ENCODE measurements around the gene EBF4.
A peak's percentile ranks its signal among the peaks of the same experiment; 100 is the strongest.
"Not testable (repeated sequence)": the region's sequence is repeated elsewhere in the genome, so short reads cannot be mapped to it uniquely, and the experiment has no call there.

Gene EBF4

DNA sequence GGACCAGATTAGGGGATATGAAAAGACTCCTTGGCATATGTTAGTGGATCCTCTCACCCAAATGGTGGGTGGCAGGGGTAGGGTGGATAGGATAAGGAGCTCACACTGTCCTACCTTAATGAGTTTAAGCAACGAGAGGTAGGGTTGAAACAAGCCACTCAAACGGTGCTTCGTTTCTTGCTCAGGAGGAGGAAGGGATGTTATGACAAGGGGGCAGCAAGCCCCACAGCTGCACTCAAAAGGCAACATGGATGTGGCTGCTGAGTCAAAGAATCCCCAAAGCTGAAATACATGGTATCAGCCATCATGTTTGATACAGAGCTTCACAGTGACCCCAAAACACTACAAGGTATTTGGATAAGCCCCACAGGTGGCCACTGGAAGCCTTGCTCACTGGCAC lies 20.1 kb upstream of the EBF4 start:
- no peak for DNase-seq

DNA sequence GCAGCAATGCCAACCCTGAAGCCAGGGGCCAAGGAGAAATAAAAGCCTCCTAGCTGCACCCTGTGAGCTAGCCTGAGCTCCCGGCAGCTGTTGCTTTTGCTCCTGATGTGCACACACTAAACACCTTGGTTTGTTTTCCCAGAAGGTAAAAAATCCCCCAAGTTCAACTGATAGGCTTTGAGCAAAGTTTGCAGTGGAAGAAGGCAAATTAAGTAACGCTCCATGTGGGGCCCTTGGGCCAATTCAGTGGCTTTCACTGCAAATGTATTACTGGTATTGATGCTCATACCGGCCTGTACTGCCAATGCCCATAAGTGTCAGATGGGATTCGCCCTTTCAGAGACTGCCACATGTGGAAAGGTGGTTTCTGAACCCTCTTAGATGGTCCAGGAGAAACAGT lies 19.1 kb upstream of the EBF4 start:
- DNase-seq = no peak

DNA sequence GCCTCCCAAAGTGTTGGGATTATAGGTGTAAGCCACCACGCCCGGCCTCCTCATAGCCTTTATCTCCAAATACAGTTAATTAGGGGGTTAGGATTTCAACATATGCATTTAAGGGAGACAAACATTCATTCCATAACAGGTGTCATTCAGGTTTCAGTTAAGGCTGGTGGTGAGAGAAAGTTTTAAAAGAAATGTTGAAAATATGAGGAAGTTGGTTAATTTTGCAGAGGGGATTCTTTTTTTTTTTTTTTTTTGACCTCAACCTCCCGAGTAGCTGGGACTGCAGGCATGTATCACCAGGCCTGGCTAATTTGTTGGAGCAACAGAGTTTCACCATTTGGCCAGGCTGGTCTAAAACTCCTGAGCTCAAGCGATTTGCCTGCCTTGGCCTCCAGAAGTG lies 12.5 kb upstream of the EBF4 start:
- no peak for DNase-seq

DNA sequence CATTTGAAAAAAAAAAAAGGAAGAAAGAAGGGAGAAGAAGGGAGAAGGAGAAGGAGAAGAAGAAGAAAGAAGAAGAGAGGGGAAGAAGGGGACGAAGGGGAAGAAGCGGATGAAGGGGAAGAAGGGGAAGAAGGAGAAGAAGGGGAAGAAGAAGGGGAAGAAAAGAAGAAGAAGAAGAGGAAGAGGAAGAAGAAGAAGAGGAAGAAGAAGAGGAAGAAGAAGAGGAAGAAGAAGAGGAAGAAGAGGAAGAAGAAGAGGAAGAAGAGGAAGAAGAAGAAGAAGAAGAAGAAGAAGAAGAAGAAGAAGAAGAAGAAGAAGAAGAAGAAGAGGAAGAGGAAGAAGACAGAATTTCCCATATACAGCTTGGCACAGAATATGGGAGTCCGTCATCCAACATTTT lies 10.5 kb upstream of the EBF4 start:
- DNase-seq = not testable (repeated sequence)

DNA sequence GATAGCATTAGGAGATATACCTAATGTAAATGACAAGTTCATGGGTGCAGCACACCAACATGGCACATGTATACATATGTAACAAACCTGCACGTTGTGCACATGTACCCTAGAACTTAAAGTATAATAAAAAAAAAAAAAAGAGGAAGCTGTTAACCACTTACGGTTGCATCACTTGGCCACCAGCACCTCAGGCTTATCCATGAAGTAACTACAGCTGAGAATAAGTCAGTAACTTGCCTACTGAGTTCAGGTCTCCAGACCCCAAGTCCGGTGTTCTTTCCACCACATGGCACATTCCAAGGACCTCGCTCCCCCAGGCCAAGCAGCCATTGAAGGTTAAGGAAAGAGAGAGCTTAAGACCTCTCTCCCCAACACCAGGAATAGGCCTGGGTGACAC lies 7.8 kb upstream of the EBF4 start:
- not testable (repeated sequence) for DNase-seq

DNA sequence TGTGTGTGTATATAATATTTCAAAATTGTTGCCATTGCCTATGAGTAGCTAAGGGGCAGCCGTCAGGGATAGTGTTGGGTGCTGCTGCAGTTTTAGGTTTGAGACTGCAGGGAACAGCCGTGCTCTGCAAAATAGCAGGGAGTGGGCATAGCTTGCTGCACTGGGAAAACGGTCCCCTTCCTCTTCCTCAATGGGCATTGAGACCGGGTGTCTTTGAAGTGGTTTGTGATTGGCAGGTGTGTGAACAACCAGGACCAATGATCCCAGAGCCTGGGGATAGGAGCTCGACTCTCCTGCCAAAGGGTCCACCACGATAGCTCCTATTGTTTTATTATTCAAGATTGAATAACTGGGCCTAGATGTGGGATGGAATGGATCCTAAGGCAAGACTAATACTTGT lies 5.1 kb upstream of the EBF4 start:
- no peak for DNase-seq

DNA sequence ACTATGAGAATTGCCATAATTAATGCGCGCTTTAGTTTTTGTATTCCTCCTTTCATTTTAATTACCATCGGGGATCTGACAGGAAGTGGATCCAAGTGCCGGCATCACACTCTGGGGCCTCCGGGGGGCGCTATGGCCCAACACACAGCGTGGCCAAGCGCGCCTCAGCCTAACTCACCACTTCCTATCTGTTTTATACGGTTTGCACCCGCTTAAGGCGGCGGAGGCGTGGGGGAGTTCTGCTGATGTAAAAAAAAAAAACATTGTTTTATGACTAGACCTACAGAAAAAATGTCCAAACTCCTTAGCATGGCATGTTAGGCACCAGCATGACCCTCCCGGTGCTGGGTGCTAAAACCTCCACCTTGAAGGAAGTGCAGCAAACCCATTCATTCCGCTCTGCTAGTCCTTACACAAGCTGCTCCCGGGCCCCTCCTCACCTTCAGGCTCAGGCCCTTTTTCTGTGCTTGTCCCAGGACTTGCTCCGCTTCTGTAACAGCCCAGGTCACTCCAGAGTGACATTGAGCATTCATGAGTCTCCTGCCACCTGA lies 4.5 kb upstream of the EBF4 start:
- DNase-seq = peak; percentile 45

DNA sequence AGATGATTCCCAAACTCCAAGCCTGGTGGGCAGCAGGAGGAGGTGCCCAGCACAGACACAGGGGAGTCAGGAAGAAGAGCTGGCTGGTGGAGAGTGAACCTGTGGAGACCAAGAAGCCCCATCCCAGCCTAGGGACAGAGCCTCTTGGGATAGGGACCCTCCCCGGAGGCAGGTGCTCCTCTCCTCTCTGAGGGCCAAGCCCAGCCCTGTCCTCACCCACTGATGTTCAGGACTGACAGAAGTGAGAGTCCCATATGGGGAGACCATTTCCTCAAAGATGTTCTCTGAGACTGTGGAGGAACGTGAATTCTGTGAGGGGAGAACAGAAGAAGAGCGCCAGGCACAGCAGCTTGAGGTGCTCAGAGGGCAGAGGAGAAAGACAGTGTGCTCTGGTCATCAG lies 2.4 kb upstream of the EBF4 start:
- DNase-seq = no peak

DNA sequence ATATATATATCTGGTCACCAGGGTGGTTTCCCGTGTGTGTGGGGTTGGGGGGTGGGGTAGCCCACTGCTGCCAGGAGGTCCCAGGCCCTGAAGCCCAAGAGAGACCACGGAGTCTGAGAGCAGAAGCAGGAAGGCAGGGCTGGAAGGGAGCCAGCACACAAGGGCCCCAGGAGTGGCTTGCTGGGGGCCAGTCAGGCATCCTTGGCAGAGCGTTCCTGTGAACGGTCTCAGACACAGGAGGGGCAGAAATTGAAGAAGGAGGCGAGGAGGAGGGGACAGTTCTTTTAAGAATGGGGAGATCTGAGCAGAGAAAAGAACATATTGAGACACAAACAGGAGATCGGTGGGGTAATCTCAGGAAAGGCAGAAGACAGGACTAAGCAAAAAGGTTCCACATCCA lies 1.9 kb upstream of the EBF4 start:
- DNase-seq = no peak

DNA sequence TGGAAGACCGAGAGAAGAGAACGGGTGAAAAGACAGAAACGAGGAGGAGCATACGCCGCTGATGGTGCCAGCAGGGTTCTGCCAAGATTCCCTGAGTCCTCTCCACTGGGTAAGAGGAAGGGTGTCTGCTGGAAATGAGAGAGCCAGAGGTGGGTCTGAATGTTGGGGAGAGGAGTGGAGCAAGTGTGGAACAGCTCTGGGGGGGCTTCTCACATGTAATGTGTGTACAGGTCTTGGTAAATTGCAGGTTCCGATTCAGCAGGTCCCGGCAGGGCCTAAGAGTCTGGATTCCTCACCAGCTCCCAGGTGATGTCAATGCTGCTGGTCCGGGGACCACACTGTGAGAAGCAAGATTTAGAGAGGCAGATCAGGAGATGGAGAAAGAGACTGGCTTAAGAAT lies 1.5 kb upstream of the EBF4 start:
- DNase-seq = no peak

DNA sequence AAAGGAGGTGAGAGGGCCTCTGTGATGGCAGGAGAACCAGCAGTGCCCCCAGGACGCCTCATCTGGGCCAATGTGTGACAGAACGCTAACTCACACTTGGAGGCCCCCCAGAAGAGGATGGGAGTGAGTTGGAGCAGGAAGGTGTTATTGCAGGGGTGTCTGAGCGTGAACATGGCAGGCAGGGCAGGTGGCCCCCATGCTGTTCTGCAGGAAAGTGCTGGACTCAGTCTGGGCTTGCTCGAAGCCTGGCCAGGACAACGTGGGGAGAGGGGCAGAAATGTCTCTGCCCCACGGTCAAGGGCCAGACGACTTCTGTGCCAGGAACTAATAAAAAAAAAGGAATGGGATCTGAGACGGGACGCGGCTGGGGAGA lies 931 bp upstream of the EBF4 start:
- DNase-seq = no peak

DNA sequence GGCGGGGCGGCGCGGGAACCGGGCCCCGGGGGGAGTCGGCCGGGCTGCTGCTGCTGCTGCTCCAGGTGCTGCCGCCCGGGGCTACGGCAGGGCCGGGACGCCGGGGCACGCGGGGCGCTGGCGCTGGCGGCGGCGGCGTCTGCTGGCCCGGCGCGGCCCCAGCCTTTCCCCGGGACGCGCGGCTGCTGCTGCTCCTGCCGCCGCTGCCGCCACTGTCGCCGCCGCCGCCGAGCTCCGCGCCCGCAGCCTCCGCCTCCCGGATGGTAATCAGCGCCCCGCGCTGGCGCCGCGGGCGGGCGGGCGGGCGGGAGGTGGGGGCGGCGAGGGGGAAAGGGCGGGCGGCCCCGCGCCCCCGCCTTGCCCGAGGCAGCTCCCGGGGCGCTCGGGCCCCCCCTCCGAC lies 306 bp downstream of the EBF4 start:
- no peak for DNase-seq

DNA sequence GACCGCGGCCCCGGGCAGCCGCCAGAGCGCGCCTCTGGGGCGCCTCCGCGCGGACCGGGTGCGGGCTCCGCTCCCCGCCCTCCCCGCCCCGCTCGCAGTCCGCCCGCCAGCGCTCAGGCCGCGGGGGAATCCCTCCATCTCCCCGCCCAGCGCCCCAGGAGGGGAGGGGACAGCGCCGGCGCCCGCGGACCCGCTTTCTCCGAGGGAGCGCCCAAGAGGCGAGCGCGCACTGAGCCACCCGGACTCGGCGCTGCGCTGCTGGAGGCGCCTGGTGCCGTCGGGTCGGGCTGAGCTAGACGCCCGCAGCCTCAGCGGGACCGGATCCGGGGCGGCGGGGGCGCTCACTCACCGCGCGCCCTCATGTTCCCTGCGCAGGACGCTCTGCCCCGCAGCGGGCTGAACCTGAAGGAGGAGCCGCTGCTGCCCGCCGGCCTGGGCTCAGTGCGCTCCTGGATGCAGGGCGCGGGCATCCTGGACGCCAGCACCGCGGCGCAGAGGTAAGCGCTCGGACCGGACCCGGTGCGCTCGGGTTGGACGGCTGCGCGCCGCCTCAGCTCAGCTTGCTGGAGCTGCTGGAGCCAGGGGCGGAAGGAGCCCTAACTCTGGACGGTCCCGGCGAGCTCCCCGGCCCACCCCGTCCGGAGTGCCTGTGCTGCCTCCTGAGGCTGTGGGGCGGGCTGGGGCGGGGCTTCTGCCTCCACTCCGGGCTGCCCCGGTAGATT lies 867 bp downstream of the EBF4 start:
- DNase-seq = no peak

DNA sequence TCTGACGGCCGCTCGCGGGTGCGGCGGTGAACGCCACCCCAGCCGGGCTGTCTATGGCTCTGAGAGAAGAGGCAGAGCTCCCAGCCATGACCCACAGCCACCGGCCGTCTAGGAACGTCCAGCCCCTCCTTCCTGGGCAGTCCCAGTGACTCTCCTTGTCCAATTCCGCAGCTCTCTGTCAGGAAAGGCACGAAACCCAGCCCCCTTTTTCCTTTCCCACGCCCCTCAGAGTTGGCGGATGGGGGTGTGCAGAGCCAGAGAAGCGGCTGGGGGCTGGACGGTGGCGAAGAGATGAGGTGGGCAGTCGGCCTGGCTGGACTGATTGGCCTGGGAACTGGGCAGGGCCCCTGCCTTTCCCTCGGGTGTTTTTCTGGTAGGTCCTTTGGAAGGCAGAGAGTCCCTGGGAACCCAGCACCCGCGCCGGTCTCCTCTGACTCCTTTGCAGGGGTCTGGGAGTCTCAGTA lies 1.5 kb downstream of the EBF4 start:
- DNase-seq = no peak

DNA sequence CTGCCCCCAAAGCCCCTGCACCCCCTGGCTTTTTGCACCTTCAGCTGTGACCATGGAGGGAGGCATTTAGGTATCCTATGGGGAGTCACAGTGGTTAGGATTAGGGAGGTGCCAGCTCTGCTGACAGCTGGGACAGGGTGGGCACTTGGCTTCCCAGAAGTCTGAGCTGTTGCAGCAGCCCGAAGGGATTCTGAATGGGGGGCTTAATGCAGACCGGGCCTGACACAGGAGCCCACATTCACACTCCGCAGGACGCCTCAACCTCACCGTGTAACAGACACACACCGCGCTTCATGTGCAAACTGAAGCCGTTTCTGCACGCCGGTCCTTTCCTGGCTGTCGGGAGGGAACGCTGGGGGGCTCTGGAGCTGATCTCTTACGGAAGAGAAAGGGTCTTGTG lies 1.9 kb downstream of the EBF4 start:
- DNase-seq = no peak

DNA sequence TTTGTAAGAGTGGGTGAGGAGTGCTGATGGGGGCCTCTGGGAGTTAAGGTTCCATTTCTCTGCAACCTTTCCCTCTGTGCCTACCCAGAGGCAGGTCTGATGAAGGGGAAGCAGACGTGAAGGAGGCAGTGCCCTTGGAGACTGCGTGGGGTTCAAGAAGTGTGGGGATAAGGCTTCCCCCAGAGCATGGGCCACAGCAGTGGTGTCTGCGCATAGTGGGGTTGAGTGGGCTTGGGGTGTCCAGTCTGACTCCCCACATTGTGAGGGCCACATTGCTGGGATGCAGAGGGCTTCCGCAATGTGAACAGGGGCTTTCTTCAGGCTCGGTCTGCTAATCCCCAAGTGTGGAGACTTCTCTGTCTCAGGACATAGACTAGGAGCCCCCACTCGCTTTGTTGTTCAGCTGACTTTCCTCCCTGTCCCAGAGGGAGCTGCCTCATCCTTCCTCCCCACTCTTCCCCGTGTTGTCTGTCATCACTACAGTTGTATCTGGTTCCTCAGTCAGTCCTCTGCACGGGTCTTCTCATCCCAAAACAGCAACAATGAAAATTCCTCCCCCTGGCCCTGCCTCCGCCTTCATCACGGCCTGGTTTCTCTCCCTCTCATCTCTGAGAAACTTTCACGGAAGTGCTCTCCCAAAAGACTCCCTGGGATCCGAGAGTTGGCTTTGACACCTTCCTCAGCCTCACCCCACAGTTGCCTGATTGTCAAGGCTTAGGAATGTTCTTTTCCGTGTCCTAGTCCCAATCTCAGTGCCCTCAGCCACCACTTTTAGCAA lies 2.8 kb downstream of the EBF4 start:
- no peak for DNase-seq

DNA sequence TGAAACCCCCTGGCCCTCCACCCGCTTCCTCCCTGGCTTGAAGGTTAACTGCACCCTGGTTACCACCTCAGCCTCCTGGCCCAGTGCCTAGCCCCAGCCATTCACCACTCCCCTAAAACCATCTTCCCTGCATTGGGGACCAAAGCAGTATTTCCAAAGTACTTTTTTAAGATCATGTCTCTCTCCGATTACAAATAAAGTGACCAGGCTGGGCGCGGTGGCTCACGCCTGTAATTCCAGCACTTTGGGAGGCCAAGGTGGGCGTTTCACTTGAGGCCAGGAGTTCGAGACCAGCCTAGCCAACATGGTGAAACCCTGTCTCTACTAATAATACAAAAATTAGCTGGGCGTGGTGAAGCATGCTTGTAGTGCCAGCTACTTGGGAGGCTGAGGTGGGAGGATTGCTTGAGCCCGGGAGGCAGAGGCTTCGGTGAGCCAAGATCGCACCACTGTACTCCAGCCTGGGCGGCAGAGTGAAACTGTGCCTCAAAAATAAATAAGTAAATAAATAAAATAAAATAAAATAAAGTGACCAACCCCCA lies 3.5 kb downstream of the EBF4 start:
- DNase-seq = not testable (repeated sequence)

DNA sequence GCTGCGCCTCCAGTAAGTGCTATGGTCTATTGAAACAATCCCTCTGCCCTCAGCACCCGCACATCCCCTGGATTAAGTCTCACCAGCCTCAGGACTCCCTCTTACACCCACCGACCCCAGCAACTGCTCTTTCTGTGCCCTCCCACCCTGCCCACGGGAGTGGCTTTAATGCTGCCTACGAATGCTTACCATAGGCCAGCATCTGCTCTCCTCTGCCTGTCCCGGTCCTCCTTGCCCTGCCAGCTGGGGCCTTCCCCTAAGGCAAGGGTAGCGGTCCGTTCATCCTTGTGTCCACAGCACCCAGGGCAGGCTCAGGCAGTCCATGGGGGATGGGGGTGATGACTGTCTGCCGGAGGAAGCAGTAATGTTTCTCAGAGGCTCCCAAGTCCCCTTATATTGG lies 4.1 kb downstream of the EBF4 start:
- no peak for DNase-seq

DNA sequence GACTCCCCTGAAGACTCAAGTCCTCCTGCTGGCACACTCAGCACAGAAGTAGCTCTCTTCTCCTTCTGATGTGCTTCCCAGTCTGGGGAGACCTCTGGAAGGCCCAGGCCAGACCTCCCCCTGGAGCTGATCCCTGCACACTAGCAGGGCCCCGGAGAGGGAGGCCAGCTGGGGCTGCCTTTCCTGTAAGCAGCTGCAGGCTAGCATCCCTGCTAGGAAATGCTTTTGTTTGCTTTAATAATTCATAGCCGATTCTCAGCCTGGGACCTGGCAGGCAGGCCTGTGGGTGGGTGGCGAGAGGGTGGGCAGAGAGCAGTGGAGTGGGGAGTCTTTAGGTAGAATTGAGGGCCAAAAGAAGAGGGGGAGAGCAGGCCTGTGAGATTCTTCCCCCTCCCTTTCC lies 5.2 kb downstream of the EBF4 start:
- DNase-seq = peak; percentile 65

DNA sequence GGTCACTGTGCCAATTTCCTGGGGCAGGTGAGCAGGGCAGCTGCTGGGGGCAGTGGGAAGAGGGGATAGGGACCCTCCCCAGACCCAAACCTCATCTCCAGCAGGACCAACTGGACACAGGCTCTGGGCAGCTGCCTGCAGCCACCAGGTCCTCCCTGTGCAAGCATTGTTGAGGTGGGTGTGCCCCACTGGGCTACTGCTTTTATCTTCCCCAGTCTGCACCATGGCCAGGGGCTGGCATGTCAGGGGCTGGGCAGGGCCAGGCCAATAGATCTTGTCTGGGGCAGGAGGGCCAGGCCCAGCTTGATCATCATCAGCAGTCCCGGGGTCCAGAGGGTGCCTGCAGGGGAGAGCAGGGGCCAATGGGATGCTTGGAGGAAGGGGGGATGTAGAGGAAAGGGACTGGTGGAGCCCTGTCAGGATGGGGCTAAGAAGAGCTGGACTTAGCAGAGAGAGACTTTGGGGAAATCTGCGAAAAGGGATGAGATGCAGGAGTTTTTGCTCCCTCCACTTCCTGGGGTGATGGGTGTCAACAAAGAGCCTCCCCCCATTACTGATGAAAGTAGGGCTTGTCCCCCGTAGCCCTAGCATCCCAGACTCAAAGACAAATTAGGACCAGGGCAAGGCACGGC lies 5.7 kb downstream of the EBF4 start:
- DNase-seq = no peak

DNA sequence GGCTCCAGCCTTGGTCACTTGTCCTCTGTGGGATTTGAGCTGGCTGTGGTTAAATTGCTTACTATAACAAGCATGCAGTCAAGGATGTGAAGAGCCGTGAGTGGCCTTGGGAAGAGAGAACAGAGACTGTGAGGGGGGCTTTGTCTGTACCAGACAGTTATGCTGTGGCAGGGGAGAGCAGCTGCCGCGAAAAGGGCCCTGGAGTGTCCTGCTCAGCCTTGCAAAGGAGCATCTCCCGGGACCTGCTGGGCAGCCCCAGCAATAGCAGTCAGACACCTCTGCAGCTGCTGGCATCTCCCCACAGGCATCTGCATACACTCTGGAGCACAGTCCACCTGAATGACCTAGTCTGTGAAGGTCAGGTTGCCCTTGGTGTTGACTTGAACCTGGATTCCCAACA lies 6.3 kb downstream of the EBF4 start:
- DNase-seq = no peak

DNA sequence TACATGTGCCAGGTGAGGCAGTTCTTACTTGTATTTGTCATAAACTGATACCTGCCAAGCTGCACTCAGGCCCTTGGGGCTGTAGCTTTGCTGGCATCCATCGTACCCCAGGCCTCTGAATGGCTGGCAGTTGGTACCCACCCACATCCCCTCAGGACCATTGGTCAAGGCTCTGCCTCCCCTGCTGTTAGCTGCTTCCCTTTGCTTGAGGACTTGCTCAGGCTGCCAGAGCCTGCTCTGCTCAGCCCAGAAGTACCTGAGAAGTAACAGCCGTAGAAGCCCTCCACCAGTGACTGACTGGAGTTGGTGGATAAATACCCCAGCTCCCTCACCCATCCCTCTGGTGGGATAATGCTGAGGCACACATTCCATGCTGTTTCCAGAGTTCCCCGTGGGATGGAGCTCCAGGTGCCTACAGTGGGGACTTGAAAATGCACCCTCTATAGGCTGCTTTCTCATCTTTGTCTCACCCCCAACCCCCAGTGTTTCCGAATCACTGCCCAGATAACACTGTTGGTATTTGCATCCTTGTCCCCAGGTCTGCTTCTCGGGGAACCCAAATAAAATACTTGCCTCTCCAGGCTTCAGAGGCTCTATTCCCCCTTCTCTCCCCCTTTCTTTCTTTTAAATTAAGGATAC lies 7.3 kb downstream of the EBF4 start:
- no peak for DNase-seq
